Esophagus (tissue), 2 donors: ENCODE measurements around the gene DENND5A. TPM values are rescaled to one million over a fixed set of nuclear protein-coding genes. Genes with fewer than 3 reads are reported as not detected.

ENCODE experiments used
- H3K27ac ChIP-seq, 2 donors: one replicate each; pipeline ENCODE4 v1.5.1; 2013; ENCODE audit warnings: low read depth in 2 of 2, mild to moderate bottlenecking in 2 of 2, inconsistent platforms in 1 of 2, low read length in 1 of 2, moderate library complexity in 1 of 2
- H3K27me3 ChIP-seq, 2 donors: one replicate each; pipeline ENCODE4 v1.6.1; 2013; ENCODE audit warnings: low read length in 2 of 2, control low read depth in 1 of 2, mild to moderate bottlenecking in 1 of 2; ENCODE audit not compliant: insufficient read depth in 2 of 2, control insufficient read depth in 1 of 2
- H3K36me3 ChIP-seq, 2 donors: one replicate each; pipeline ENCODE4 v1.6.1; 2013; ENCODE audit warnings: low read length in 1 of 2; ENCODE audit not compliant: control insufficient read depth in 2 of 2, insufficient read depth in 2 of 2
- H3K4me1 ChIP-seq, 2 donors: one replicate each; pipeline ENCODE4 v1.6.1; 2013; ENCODE audit warnings: low read length in 1 of 2; ENCODE audit not compliant: control insufficient read depth in 2 of 2, insufficient read depth in 2 of 2
- H3K4me3 ChIP-seq, 2 donors: one replicate each; pipeline ENCODE4 v1.5.1; 2013; ENCODE audit warnings: low read length in 2 of 2, mild to moderate bottlenecking in 2 of 2, low read depth in 1 of 2, moderate library complexity in 1 of 2
- H3K9me3 ChIP-seq, 2 donors: one replicate each; pipeline ENCODE4 v1.6.1; 2013; ENCODE audit warnings: mild to moderate bottlenecking in 2 of 2, low read depth in 1 of 2, low read length in 1 of 2, moderate library complexity in 1 of 2; ENCODE audit not compliant: control insufficient read depth in 2 of 2, insufficient read depth in 1 of 2
- WGBS, 2 donors: extraction: QIAGEN DNeasy Blood & Tissue Kit; methylation state at CpG; one replicate each; pipeline ENCODE4 v1.1.7; 2013; 5-methylcytosine and 5-hydroxymethylcytosine counted together
- polyA plus RNA-seq, 2 donors: library from polyadenylated mRNA; stranded (reverse); fragments of 200-250 nt; gene quantifications; one replicate each; pipeline ENCODE4 v1.2.3, GENCODE V29; 2013
- donor health status: healthy with polysubstance abuse.
- donor health status: Bipolar disorder and iron deficiency.

The DENND5A gene
- polyA plus RNA-seq, 2 donors = 6.9 to 15.4 TPM

DNA sequence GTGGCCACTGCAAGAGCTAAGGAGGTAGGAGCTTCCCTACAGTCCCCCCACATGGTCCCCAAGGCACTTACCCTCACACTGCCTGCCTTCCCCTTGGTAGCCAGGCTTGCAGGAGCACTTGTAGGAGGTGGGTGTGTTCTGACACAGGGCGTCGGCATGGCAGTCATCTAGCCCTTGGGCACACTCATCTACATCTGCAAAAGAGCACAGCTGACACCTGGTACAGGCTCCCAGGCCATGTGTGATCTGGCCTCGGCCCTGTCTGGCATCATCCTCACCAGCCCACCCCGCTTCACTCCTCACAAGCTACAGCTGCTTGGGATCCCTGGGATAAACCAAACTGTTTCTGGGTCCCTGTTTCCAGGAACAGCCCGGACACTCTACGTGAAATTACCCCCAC is 175.5 kb downstream of the DENND5A start:
- Histone ChIP-seq H3K27me3 (no peaks in the 10 kb centered on the region), H3K4me1 (peaks cover 0 to 6% of the 10 kb centered on the region in 2 donors), H3K27ac (no peak overlapping the region), H3K4me3 (no peak overlapping the region), H3K9me3 (peaks cover 0 to 4% of the 10 kb centered on the region in 2 donors), H3K36me3 (no peaks in the 10 kb centered on the region)
- 70 to 74% methylated on average over 6 of the region's 6 CpGs for WGBS, 2 donors

DNA sequence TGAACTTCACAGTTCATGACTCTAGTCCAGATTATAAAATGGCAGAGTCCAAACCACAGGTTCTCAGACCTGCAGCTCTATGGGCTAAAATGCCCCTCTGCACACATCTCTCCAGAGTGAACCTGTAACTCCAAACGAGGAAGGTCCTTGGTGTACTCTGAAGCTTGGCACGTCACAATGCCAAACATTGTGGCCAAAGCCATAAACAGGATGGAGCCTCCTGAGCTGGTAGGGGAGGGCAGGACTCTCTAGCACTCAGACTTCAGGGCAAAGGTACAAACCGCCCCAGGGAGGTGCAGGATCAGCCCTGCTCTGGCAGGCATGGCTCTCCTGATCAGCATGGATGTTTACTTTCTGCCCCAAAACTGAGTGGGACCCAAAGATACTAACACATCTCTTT is 176.1 kb downstream of the DENND5A start:
- H3K9me3 ChIP-seq = peaks cover 0 to 4% of the 10 kb centered on the region in 2 donors
- H3K27ac ChIP-seq = no peak overlapping the region
- WGBS, 2 donors = 55 to 65% methylated on average over 3 of the region's 3 CpGs
- H3K4me3 ChIP-seq = no peak overlapping the region
- H3K4me1 ChIP-seq = peaks cover 0 to 6% of the 10 kb centered on the region in 2 donors
- H3K27me3 ChIP-seq = no peaks in the 10 kb centered on the region
- no peaks in the 10 kb centered on the region for H3K36me3 ChIP-seq

Other genes with a start within 250 kb of the DENND5A start
- 1 to 10 TPM in 1 of 2 donors, under 1 TPM in 1; 0.84 to 4.6 TPM for gene SCUBE2, start 173.8 kb downstream of the DENND5A start, polyA plus RNA-seq
- 10 to 100 TPM; 12.2 to 19.4 TPM for gene TMEM41B, start 49.2 kb upstream of the DENND5A start, polyA plus RNA-seq
- gene IPO7, start 119.3 kb upstream of the DENND5A start, polyA plus RNA-seq = 10 to 100 TPM; 18.2 to 27.2 TPM
- gene ZNF143, start 195.7 kb upstream of the DENND5A start, polyA plus RNA-seq = 10 to 100 TPM in 1 of 2 donors, 1 to 10 TPM in 1; 9.9 to 12.3 TPM